Fibroblast of peridontal ligament (primary cell): Measurements from ENCODE around the gene POR.

Experiments used
- DNase-seq: peaks from one replicate; pipeline ENCODE4 v3.0.0-alpha.2; 2010; ENCODE audit errors: extremely low read depth

The POR gene

DNA sequence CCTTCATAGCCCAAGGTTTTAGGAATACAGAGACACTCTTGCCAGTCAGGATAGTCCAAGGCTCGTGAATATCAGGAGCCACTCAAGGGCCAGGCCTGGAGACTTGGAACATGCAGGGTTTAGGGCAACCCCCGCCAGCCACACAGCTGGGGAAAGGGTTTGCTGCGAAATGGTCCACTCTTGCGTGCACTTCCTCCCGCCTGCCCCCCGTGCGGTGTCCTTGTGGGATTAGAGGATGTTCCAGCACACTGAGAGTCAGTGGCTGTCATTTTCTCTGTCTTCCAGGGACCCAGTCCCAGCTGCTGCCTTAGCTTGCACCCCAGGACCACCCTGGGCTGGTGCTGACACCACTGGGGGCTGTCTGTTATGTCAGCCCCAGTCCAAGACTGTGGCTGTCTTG, 38.5 kb downstream of the POR start:
- no peak for DNase-seq

- no peak for DNase-seq
Measured at GRCh38 chr7:75953931-75954330, 39.0 kb downstream of the POR start.

DNA sequence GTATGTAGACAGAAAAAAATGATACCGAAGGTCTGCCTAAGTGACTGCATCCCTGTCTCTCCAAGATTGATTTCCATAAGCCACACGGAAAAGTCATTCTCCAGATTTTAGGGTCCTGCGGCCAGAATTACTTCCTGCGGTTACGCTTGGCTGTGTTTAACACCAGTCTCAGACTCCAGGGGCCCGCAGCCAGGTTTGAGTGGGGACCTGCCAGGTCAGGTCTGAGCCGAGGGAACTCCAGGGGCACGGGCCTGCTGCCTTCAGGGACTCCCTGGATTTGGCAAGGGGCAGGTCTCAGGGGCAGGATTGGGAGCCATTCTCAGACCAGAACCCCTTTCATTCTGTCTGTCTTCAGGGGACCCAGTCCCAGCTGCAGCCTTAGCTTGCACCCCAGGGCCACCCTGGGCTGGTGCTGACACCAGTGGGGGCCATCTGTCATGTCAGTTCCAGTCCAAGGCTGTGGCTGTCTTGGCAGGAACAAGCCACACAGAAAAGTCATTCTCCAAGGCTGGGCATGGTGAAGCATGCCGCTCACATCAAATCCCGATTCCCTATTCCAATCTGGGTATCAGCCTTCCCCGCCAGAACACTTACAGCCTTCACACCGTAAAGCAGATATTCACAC, 40.5 kb downstream of the POR start:
- DNase-seq, result no peak

DNA sequence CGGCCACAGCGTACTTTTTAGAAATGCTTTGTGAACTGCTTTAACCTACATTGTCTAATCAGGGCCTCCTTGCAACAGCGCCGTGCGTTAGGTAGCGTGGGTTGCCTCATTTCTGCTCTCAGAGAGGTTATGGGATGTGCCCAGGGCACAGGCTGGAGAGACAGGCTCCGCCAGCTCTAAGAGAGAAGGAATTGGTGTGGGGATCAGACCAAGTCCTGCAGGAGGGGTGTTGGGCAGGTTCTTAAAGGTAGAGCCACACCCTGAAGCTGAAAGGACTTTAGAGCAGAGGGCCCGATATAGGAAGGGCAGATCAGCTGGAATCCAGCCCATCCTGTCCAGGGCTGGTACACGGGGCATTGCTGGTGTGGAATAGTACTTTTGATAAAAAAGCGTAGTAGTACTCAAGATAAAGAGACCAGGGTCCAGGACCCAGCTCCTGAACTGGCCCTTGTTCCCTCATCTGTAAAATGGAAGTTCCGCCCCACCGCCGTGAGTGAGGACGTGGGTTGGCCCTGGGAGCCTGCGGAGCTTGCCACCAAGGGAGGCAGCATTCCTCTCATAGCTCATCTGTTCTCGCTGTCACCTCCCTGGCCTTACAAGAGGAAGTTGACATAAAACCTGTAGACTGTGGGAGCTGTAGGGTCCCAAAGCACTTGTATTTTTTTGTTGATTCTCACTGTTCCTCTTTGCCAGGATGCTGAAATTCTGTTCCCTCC, 42.2 kb downstream of the POR start:
- no peak for DNase-seq

DNA sequence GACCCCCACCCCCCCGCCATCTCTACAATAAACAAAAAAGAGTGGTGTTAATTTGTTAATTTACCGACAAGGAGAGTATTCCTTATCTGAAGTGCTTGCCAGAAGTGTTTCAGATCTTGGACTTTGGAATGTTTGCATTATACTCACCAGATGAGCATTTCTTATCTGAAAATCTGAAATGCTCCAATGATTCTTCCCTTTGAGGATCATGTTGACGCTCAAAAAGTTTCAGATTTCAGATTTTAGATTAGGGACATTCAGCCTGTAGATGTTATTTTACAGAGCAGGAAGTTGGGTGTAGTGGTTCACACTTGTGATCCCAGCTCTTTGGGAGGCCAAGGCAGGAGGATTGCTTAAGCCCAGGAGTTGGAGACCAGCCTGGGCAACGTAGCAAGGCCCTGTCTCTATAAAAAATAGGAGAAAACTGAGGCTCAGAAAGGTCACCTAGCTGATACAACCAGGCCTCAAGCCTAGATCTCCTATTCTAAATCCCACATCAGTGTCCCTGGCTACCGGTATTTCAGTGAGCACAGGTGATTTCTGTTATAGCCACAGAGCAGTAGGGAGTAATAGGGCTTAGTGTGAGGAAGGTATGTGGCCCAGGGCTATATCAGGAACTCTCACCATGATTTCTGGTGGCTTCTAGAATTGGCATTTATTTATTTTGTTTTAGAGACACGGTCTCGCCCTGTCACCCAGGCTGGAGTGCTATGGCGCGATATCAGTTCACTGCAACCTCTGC, 44.0 kb downstream of the POR start:
- DNase-seq, result no peak

DNA sequence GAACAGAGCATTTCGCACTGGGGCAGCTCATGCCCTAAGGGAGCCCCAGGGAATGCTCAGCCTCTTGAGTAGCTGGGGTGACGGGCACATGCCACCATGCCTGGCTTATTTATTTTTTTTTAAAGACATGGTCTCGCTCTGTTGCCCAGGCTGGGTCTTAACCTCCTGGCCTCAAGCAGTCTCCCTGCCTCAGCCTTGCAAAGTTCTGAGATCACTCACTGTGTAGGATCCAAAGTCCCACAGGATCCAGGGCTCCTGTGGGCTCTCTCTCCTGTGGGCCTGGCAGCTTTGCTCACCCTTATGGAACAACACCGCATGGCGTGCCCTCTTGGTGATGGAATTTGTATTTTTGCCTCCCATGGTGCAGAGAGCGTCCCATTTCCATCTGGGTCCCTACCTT, 45.4 kb downstream of the POR start:
- no peak for DNase-seq

DNA sequence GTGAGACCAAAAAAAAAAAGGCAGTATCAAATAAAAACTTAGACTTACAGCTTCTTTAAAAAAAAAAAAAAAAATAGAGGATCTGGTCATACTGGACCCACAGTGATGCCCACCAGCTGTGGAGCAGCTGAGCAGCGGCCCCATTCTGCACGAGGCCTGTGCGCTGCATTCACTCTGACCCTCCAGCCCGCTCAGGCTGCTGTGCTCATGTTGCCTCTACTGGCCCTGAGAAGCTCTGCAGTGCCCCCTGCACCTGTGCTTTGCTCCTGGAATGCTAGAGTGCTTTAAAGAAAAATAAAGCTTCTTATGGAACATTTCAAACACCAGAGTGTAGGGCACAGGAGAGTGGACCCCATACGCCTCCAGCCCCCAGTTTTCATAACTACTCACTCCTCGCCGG, 46.3 kb downstream of the POR start:
- no peak for DNase-seq

DNA sequence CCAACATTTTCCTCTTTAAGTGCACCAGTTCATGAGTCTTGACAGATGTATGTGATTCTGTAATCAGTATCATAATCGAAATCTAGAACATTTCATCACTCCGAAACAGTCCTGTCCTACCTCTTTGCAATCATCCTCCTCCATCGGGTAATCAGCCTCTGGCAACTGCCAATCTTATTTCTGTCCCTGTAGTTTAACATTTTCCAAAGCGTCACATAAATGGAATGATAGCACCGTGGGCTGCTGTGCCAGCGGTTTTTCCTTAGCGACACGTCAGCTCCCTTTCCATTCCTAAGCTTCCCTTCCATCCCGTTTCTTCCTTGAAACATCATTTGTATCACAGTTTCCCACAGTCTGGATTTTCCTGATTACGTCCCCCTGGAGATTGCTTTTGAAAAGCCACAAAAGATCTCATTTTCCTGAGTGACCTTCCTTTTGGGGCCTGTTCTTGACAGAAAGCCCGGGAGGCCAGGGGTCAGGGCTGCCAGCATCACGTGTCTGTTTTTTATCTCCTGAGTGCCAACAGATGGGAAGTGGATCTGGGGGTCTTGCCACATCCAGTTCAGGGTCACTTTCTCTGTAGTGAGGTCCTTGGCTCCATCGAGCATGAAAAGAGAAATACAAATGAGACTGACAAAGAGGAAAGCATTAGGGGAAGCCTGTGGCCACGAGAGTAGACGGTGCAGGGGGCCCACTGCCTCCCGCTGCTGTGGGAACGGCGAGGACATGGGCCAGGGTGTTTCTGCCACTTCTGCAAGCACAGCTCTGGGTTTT, 47.8 kb downstream of the POR start:
- DNase-seq, result peak; percentile 98

GRCh38 chr7:75963381-75963995, 48.5 kb downstream of the POR start:
- DNase-seq, result no peak

- DNase-seq, result no peak
Measured at GRCh38 chr7:75965617-75966016, 50.7 kb downstream of the POR start.

DNA sequence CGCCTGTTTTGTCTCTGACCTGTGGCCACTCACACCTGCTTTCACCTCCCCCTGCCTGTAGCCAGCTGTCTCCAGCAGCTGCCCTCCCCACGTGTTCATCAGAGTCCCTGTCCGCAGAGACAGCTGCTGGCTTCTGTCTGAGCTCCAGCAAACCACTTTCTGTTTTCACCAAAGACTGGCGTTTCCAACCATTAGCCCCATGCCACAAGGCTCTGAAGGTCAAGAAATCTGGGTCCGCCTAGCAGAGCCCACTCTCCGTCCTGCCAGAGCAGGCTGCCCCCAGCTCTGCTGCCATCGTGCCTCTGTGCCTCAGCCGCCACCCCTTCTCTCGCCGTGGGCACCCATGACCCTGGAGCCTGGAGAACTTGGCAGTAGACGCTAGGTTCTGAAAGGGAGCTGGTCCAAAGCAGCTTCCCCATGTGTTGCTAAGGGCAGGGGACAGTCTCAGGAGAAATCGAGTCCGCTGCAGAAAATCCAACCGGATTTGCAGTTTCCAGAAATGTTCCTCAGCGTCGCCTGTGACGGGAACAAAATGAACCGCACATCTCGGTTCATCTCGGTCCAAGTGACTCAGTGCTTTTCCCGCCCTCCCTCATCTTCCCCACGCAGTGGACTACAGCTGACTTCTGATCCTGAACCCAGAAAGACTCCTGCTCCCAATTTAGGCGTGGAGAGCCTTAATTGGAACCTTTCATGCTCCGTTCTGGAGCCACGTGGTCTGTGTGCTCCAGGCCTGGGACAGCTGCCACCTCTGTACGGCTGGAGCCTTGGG, 51.4 kb downstream of the POR start:
- DNase-seq, result peak; percentile 87

GRCh38 chr7:75967055-75967454, 52.1 kb downstream of the POR start:
- no peak for DNase-seq

- no peak for DNase-seq
Measured at GRCh38 chr7:75967487-75967997, 52.6 kb downstream of the POR start.

GRCh38 chr7:75968012-75968411, 53.1 kb downstream of the POR start:
- no peak for DNase-seq

DNA sequence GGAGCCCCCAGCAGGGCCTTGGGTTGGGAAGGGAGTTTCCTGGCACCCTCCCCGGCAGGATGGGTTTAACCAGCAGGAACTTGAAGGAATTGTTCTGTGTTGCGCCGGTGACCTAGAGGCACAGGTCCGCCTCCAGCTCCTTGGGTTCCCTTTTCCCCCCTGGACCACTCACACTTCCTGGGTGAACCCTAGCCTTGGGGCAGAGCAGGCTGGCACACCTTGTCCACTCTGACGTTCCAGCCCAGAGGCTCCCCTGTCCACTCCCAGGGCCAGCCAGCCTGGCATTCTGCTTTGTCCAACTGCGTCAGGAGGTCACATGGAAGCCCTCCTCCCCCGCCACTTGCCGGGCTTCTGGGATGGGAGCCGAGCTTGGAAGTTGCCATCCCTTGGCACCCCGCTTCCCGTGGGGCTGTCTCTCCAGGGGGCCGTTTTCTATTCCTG, 53.6 kb downstream of the POR start:
- no peak for DNase-seq

DNA sequence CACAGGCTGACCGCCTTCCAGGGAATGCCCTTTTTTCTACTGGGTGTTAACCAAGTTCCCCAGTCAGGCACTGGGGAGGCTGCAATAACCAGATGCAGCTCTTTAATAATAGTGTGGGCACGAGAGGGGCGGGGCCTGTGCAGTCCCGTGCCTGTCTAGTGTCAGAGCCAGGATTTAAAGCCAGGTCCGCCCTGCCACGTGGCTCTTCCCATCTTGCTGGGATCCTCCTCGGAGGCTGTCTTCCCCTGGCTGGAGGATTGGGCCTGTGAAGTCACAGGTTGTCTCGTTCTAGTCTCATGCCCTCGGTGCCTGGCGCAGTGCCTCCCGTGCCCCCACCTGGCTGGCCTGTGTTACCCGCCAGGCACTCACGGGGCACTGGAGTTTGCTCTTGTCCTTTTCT, 54.2 kb downstream of the POR start:
- DNase-seq, result no peak

- DNase-seq, result no peak
Measured at GRCh38 chr7:75969704-75970498, 54.9 kb downstream of the POR start.

GRCh38 chr7:75971309-75971960, 56.5 kb downstream of the POR start:
- DNase-seq, result no peak

DNA sequence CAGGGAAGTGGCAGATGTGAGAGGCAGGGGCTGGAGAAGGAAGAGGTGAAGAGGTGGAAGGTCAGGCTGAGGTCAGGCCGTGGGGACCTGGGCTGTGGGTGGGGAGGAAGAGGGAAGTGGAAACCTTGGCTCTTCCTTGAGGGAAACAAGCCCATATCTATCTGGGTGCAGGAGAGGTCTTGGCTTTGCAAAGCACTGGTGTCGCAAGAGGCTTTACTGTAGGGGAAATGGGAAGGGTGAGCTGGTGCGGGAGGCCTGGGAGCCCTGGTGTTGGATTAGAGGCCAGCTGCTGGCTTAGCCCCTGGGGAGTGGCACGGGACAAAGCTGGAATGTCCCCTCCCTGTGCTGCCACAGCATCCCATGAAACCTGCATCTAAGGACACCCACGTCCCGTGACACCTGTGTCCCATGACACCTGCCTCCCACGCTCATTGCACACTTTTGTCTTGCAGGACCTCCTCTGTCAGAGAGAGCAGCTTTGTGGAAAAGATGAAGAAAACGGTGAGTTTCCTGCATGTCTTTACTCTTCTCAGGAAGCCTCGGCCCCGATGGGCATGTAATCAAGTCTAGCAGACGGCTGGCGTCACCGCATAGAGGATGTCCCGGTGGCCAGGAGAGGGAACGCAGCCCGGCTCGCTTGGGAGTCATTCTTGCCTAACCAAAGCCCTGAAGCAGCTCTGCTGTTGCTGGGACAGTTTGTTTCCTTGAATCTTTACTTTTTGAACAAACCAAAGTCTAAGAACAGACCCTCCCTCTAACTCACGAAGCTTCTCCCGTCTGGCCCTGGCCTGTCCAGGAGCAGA, 57.2 kb downstream of the POR start:
- DNase-seq, result no peak
